HCT116 (cell line): ENCODE results near the gene PTGR1. TPM values are rescaled to one million over a fixed set of nuclear protein-coding genes. Genes with fewer than 3 reads are reported as not detected.
"Not testable (repeated sequence)": the region's sequence is repeated elsewhere in the genome, so short reads cannot be mapped to it uniquely, and the experiment has no call there.

ENCODE experiments used
- ATAC-seq: fragments of 200-7000 bp; cut with Tn5 transposase; 2 replicates; pipeline ENCODE4 v1.9.1; 2020; ENCODE audit warnings: mild to moderate bottlenecking, moderate library complexity
- BruUV-seq: library from RNA; stranded (reverse); fragments of 400-500 nt; replicated peaks from 2 replicates; lab custom pipeline; 2021; lab: Mats Ljungman, UMichigan
- CTCF ChIA-PET: fragments of 300-600 bp; sonication (Branson Sonifier 250); formaldehyde crosslinking; loops from one replicate; lab custom pipeline; 2021; ENCODE audit warnings: antibody characterized with exemption; lab: Charles Lee
- POLR2A ChIA-PET: fragments of 300-600, 350-600 bp; sonication (Branson Sonifier 250); formaldehyde crosslinking; loops from one replicate; lab custom pipeline; 2021; ENCODE audit warnings: antibody characterized with exemption; lab: Charles Lee
- RAD21 ChIA-PET, 2 experiments: fragments of 300-600 bp; sonication (Branson Sonifier 250); formaldehyde crosslinking; loops; one replicate each; lab custom pipeline; 2023; ENCODE audit warnings: low total read pairs in 2 of 2; ENCODE audit not compliant: uncharacterized antibody in 2 of 2, unreplicated experiment in 2 of 2, low non-redundant PET in 1 of 2; lab: Charles Lee
- DNase-seq: peaks from one replicate; pipeline ENCODE4 v3.0.0-alpha.2; 2010; ENCODE audit warnings: low read depth, low spot score
- H2AFZ ChIP-seq: fragments of 200-600 bp; shearing (Covaris generic), sonication (generic); 2 replicates; pipeline ENCODE4 v1.6.1; 2017; ENCODE audit warnings: low read depth, mixed run types, mixed read lengths, antibody characterized with exemption, low read length; ENCODE audit not compliant: poor library complexity, severe bottlenecking
- H3K27ac ChIP-seq: 2 replicates; pipeline ENCODE4 v1.5.1; 2012; ENCODE audit warnings: low read depth, low read length
- H3K27me3 ChIP-seq: fragments of 200-600 bp; sonication (generic); 2 replicates; pipeline ENCODE4 v1.6.1; 2016; ENCODE audit warnings: mixed run types, low read length, mixed read lengths; ENCODE audit not compliant: insufficient read depth
- H3K36me3 ChIP-seq, 2 experiments: fragments of 200-500 bp in 1 of 2; fragments of 200-600 bp in 1 of 2; sonication (Bioruptor generic) in 1 of 2; sonication (generic) in 1 of 2; 2 replicates each; pipeline versions ENCODE4 v1.5.1 to v1.6.1; 2014 to 2016; ENCODE audit warnings: low read length in 2 of 2, inconsistent platforms in 1 of 2, mixed read lengths in 1 of 2, mixed run types in 1 of 2; ENCODE audit not compliant: insufficient read depth in 2 of 2, control insufficient read depth in 1 of 2
- H3K4me1 ChIP-seq, 2 experiments: fragments of 200-600 bp in 1 of 2; sonication (generic) in 1 of 2; 2 replicates each; pipeline versions ENCODE4 v1.5.1 to v1.6.1; 2012 to 2017; ENCODE audit warnings: low read length in 2 of 2, inconsistent platforms in 1 of 2, mild to moderate bottlenecking in 1 of 2, mixed read lengths in 1 of 2, mixed run types in 1 of 2, moderate library complexity in 1 of 2; ENCODE audit not compliant: insufficient read depth in 2 of 2, control insufficient read depth in 1 of 2
- H3K4me2 ChIP-seq: fragments of 200-600 bp; sonication (generic); 2 replicates; pipeline ENCODE4 v1.6.1; 2017; ENCODE audit warnings: mixed run types, low read length, mixed read lengths
- H3K4me3 ChIP-seq, 2 experiments: fragments of 200-600 bp in 1 of 2; sonication (generic) in 1 of 2; replicated peaks in 1 of 2; 2 replicates each; pipeline ENCODE4 v1.5.1; 2011 to 2016; ENCODE audit warnings: low read length in 2 of 2, control low read depth in 1 of 2, low read depth in 1 of 2, mild to moderate bottlenecking in 1 of 2, mixed read lengths in 1 of 2, mixed run types in 1 of 2
- H3K79me2 ChIP-seq: fragments of 200-600 bp; sonication (generic); 2 replicates; pipeline ENCODE4 v1.6.1; 2017; ENCODE audit warnings: mild to moderate bottlenecking, mixed run types, low read length, moderate library complexity, mixed read lengths; ENCODE audit not compliant: insufficient read depth
- H3K9ac ChIP-seq: fragments of 200-600 bp; sonication (generic); 2 replicates; pipeline ENCODE4 v1.6.1; 2016; ENCODE audit warnings: low read length, mixed read lengths
- H3K9me2 ChIP-seq: fragments of 200-600 bp; sonication (generic), shearing (Covaris generic); 2 replicates; pipeline ENCODE4 v1.6.1; 2017; ENCODE audit warnings: mixed run types, mild to moderate bottlenecking, moderate library complexity; ENCODE audit not compliant: insufficient read depth
- H3K9me3 ChIP-seq, 2 experiments: fragments of 200-500 bp in 1 of 2; fragments of 200-600 bp in 1 of 2; sonication (Bioruptor generic) in 1 of 2; sonication (generic) in 1 of 2; 2 replicates each; pipeline ENCODE4 v1.6.1; 2014 to 2017; ENCODE audit warnings: low read length in 2 of 2, mixed read lengths in 2 of 2, inconsistent platforms in 1 of 2, low read depth in 1 of 2, mild to moderate bottlenecking in 1 of 2, mixed run types in 1 of 2, moderate library complexity in 1 of 2; ENCODE audit not compliant: control insufficient read depth in 1 of 2, insufficient read depth in 1 of 2
- H4K20me1 ChIP-seq: fragments of 200-600 bp; sonication (generic), shearing (Covaris generic); 2 replicates; pipeline ENCODE4 v1.6.1; 2017; ENCODE audit warnings: mixed run types, mild to moderate bottlenecking, moderate library complexity; ENCODE audit not compliant: insufficient read depth
- ATF3 ChIP-seq: IDR thresholded peaks from 2 replicates; pipeline ENCODE4 v1.6.1; 2012
- CTCF ChIP-seq, 3 experiments: fragments of 200-600 bp in 1 of 3; sonication (generic) in 1 of 3; IDR thresholded peaks in 2 of 3; conservative IDR thresholded peaks in 1 of 3; 2 replicates each; pipeline ENCODE4 v1.5.1; 2012 to 2017; ENCODE audit warnings: low read depth in 2 of 3, low read length in 2 of 3, antibody characterized with exemption in 1 of 3, borderline replicate concordance in 1 of 3, control low read depth in 1 of 3, mild to moderate bottlenecking in 1 of 3, mixed read lengths in 1 of 3, mixed run types in 1 of 3, moderate library complexity in 1 of 3; ENCODE audit not compliant: insufficient read depth in 1 of 3
- MAX ChIP-seq: IDR thresholded peaks from 2 replicates; pipeline ENCODE4 v1.6.1; 2012
- RAD21 ChIP-seq: IDR thresholded peaks from 2 replicates; pipeline ENCODE4 v1.6.1; 2012; ENCODE audit warnings: low read depth, mild to moderate bottlenecking
- SP1 ChIP-seq: IDR thresholded peaks from 2 replicates; pipeline ENCODE4 v1.6.1; 2012; ENCODE audit warnings: low read depth
- TCF7L2 ChIP-seq: IDR thresholded peaks from 2 replicates; pipeline ENCODE4 v1.7.0; 2011; ENCODE audit warnings: borderline replicate concordance, inconsistent platforms; ENCODE audit not compliant: insufficient read depth, insufficient read length; ENCODE audit errors: extremely low read depth
- YY1 ChIP-seq: IDR thresholded peaks from 2 replicates; pipeline ENCODE4 v1.6.1; 2011; ENCODE audit warnings: low read length, low read depth, moderate library complexity, mild to moderate bottlenecking; ENCODE audit not compliant: insufficient replicate concordance; ENCODE audit errors: extremely low read depth
- intact Hi-C: fragments of 100-400 bp; cut with micrococcal nuclease; formaldehyde crosslinking; loops from 2 replicates; pipeline ENCODE4 v1.10.0; 2022
- total RNA-seq: library from RNA; stranded (reverse); gene quantifications from one replicate; pipeline ENCODE4 v1.2.1, GENCODE V29; 2021; ENCODE audit not compliant: unreplicated experiment

Gene PTGR1
- total RNA-seq, 1 experiment from 2014 or later, result 53.9 TPM

GRCh38 chr9:111559000-111559610 is 40.3 kb downstream of the PTGR1 start:
- no peak overlapping the region for H3K4me3 ChIP-seq
- CTCF ChIA-PET, result no interaction called here

GRCh38 chr9:111555425-111555824 is 44.0 kb downstream of the PTGR1 start:
- H3K9me2 ChIP-seq, ATAC-seq, intact Hi-C loops, H3K9ac ChIP-seq, H3K4me1 ChIP-seq, BruUV-seq, H3K36me3 ChIP-seq, H2AFZ ChIP-seq, RAD21 ChIA-PET, H3K27ac ChIP-seq, DNase-seq, CTCF ChIA-PET, POLR2A ChIA-PET, H3K4me2 ChIP-seq, H3K4me3 ChIP-seq, H3K9me3 ChIP-seq, H3K27me3 ChIP-seq, H4K20me1 ChIP-seq, H3K79me2 ChIP-seq: not testable (repeated sequence)

More at GRCh38 chr9:111559000-111559610, 40.3 kb downstream of the PTGR1 start:
- no TSS peak for BruUV-seq
- intact Hi-C loops, result no loop called here
- Histone ChIP-seq H3K9me3 (no peaks in the 10 kb centered on the region; a peak in 1 of 4 replicates), H3K4me2 (no peak overlapping the region), H3K27me3 (no peaks in the 10 kb centered on the region), H3K36me3 (peaks cover 5% of the 10 kb centered on the region in 2 experiments; a peak in 2 of 4 replicates), H3K79me2 (no peaks in the 10 kb centered on the region), H4K20me1 (no peaks in the 10 kb centered on the region), H3K4me1 (no peaks in the 10 kb centered on the region), H2AFZ (no peak overlapping the region), H3K27ac (no peak overlapping the region), H3K9ac (no peak overlapping the region), H3K9me2 (no peaks in the 10 kb centered on the region)
- POLR2A ChIA-PET, result no interaction called here
- RAD21 ChIA-PET, result no interaction called here
- TF ChIP-seq RAD21 (no peak), ATF3 (no peak), SP1 (no peak), MAX (no peak), CTCF (IDR thresholded peaks at IDR 0.05 in 2 of 3, conservative IDR thresholded peaks at IDR 0.05 in 1 of 3; ENCODE audit: borderline replicate concordance in 1 of 3, insufficient read depth in 1 of 3, low read depth in 2 of 3, low read length in 2 of 3) (no peak), YY1 (no peak), TCF7L2 (no peak)
- ATAC-seq, result peak; percentile 22; the same call in 1 of the 2 replicates
- no peak for DNase-seq
